ENCODE data around the gene MAP3K3.

MAP3K3 gene

GRCh38 chr17:63696381-63696961 lies 74.3 kb downstream of the MAP3K3 start:
- H3K27ac ChIP-seq (ENCODE audit: low read depth, low read length): peak overlapping the region; percentile 12
- no peaks in the 10 kb centered on the region for H3K27me3 ChIP-seq (ENCODE audit: control insufficient read depth in 1 of 2, insufficient read depth in 2 of 2, low read length in 2 of 2)
- no peak overlapping the region for H3K4me3 ChIP-seq (ENCODE audit: low read depth in 1 of 2, low read length in 2 of 2)
- H3K36me3 ChIP-seq (ENCODE audit: insufficient read depth, low read length): peaks cover 28% of the 10 kb centered on the region
- no peak overlapping the region for H3K9ac ChIP-seq (ENCODE audit: low read length)
- H3K9me3 ChIP-seq (ENCODE audit: low read length): no peaks in the 10 kb centered on the region
- peaks cover 12% of the 10 kb centered on the region for H3K4me1 ChIP-seq (ENCODE audit: insufficient read depth, low read length)

GRCh38 chr17:63697341-63698286 lies 75.4 kb downstream of the MAP3K3 start:
- no peaks in the 10 kb centered on the region for H3K9me3 ChIP-seq (ENCODE audit: low read length)
- H3K36me3 ChIP-seq (ENCODE audit: insufficient read depth, low read length): peaks cover 17% of the 10 kb centered on the region
- H3K4me3 ChIP-seq (ENCODE audit: low read depth in 1 of 2, low read length in 2 of 2): no peak overlapping the region
- peaks cover 14% of the 10 kb centered on the region for H3K4me1 ChIP-seq (ENCODE audit: insufficient read depth, low read length)
- H3K27ac ChIP-seq (ENCODE audit: low read depth, low read length): no peak overlapping the region
- H3K27me3 ChIP-seq (ENCODE audit: control insufficient read depth in 1 of 2, insufficient read depth in 2 of 2, low read length in 2 of 2): no peaks in the 10 kb centered on the region
- no peak overlapping the region for H3K9ac ChIP-seq (ENCODE audit: low read length)

GRCh38 chr17:63698381-63698885 lies 76.2 kb downstream of the MAP3K3 start:
- H3K36me3 ChIP-seq (ENCODE audit: insufficient read depth, low read length): peaks cover 17% of the 10 kb centered on the region
- H3K27ac ChIP-seq (ENCODE audit: low read depth, low read length): peak overlapping the region; percentile 73
- no peak overlapping the region for H3K4me3 ChIP-seq (ENCODE audit: low read depth in 1 of 2, low read length in 2 of 2)
- H3K4me1 ChIP-seq (ENCODE audit: insufficient read depth, low read length): peaks cover 14% of the 10 kb centered on the region
- H3K27me3 ChIP-seq (ENCODE audit: control insufficient read depth in 1 of 2, insufficient read depth in 2 of 2, low read length in 2 of 2): no peaks in the 10 kb centered on the region
- no peak overlapping the region for H3K9ac ChIP-seq (ENCODE audit: low read length)
- H3K9me3 ChIP-seq (ENCODE audit: low read length): no peaks in the 10 kb centered on the region

GRCh38 chr17:63698886-63699637 lies 76.8 kb downstream of the MAP3K3 start:
- H3K27me3 ChIP-seq (ENCODE audit: control insufficient read depth in 1 of 2, insufficient read depth in 2 of 2, low read length in 2 of 2): no peaks in the 10 kb centered on the region
- no peaks in the 10 kb centered on the region for H3K9me3 ChIP-seq (ENCODE audit: low read length)
- H3K27ac ChIP-seq (ENCODE audit: low read depth, low read length): peak overlapping the region; percentile 73
- peak overlapping the region in 1 of 2 donors; percentile 5 for H3K4me3 ChIP-seq (ENCODE audit: low read depth in 1 of 2, low read length in 2 of 2)
- no peak overlapping the region for H3K9ac ChIP-seq (ENCODE audit: low read length)
- H3K36me3 ChIP-seq (ENCODE audit: insufficient read depth, low read length): peaks cover 14% of the 10 kb centered on the region
- peaks cover 14% of the 10 kb centered on the region for H3K4me1 ChIP-seq (ENCODE audit: insufficient read depth, low read length)

GRCh38 chr17:63699638-63700527 lies 77.7 kb downstream of the MAP3K3 start, which contains the start of gene LIMD2:
Gene LIMD2 (minus strand): TSS chr17:63700125. CDS start chr17:63699298, 827 bp downstream.
- Histone ChIP-seq H3K4me3 (ENCODE audit: low read depth in 1 of 2, low read length in 2 of 2) (peak within 1 kb of the TSS; percentile 38 to 71), H3K27ac (ENCODE audit: low read depth, low read length) (peak within 1 kb of the TSS; percentile 80), H3K9ac (ENCODE audit: low read length) (no peak within 1 kb of the TSS), H3K36me3 (ENCODE audit: insufficient read depth, low read length) (peaks cover 14% of the 10 kb centered on the region), H3K27me3 (ENCODE audit: control insufficient read depth in 1 of 2, insufficient read depth in 2 of 2, low read length in 2 of 2) (no peaks in the 10 kb centered on the region), H3K9me3 (ENCODE audit: low read length) (no peaks in the 10 kb centered on the region), H3K4me1 (ENCODE audit: insufficient read depth, low read length) (peaks cover 8% of the 10 kb centered on the region)

GRCh38 chr17:63700528-63701455 lies 78.6 kb downstream of the MAP3K3 start:
- no peak overlapping the region for H3K9ac ChIP-seq (ENCODE audit: low read length)
- H3K36me3 ChIP-seq (ENCODE audit: insufficient read depth, low read length): peaks cover 18% of the 10 kb centered on the region
- H3K4me3 ChIP-seq (ENCODE audit: low read depth in 1 of 2, low read length in 2 of 2): peak overlapping the region; percentile 38 to 71
- peak overlapping the region; percentile 80 for H3K27ac ChIP-seq (ENCODE audit: low read depth, low read length)
- peaks cover 7% of the 10 kb centered on the region for H3K4me1 ChIP-seq (ENCODE audit: insufficient read depth, low read length)
- H3K9me3 ChIP-seq (ENCODE audit: low read length): no peaks in the 10 kb centered on the region
- H3K27me3 ChIP-seq (ENCODE audit: control insufficient read depth in 1 of 2, insufficient read depth in 2 of 2, low read length in 2 of 2): no peaks in the 10 kb centered on the region

GRCh38 chr17:63701456-63701820 lies 79.2 kb downstream of the MAP3K3 start:
- peak overlapping the region; percentile 80 for H3K27ac ChIP-seq (ENCODE audit: low read depth, low read length)
- H3K9ac ChIP-seq (ENCODE audit: low read length): no peak overlapping the region
- H3K9me3 ChIP-seq (ENCODE audit: low read length): no peaks in the 10 kb centered on the region
- H3K4me3 ChIP-seq (ENCODE audit: low read depth in 1 of 2, low read length in 2 of 2): peak overlapping the region in 1 of 2 donors; percentile 38
- no peaks in the 10 kb centered on the region for H3K27me3 ChIP-seq (ENCODE audit: control insufficient read depth in 1 of 2, insufficient read depth in 2 of 2, low read length in 2 of 2)
- peaks cover 7% of the 10 kb centered on the region for H3K4me1 ChIP-seq (ENCODE audit: insufficient read depth, low read length)
- H3K36me3 ChIP-seq (ENCODE audit: insufficient read depth, low read length): peaks cover 25% of the 10 kb centered on the region

- no peaks in the 10 kb centered on the region for H3K9me3 ChIP-seq (ENCODE audit: low read length)
- H3K9ac ChIP-seq (ENCODE audit: low read length): no peak overlapping the region
- no peaks in the 10 kb centered on the region for H3K27me3 ChIP-seq (ENCODE audit: control insufficient read depth in 1 of 2, insufficient read depth in 2 of 2, low read length in 2 of 2)
- no peak overlapping the region for H3K27ac ChIP-seq (ENCODE audit: low read depth, low read length)
- peaks cover 7% of the 10 kb centered on the region for H3K4me1 ChIP-seq (ENCODE audit: insufficient read depth, low read length)
- H3K36me3 ChIP-seq (ENCODE audit: insufficient read depth, low read length): peaks cover 25% of the 10 kb centered on the region
- no peak overlapping the region for H3K4me3 ChIP-seq (ENCODE audit: low read depth in 1 of 2, low read length in 2 of 2)
Measured at GRCh38 chr17:63701868-63702720, 79.9 kb downstream of the MAP3K3 start.

- no peaks in the 10 kb centered on the region for H3K9me3 ChIP-seq (ENCODE audit: low read length)
- peaks cover 7% of the 10 kb centered on the region for H3K4me1 ChIP-seq (ENCODE audit: insufficient read depth, low read length)
- no peak overlapping the region for H3K9ac ChIP-seq (ENCODE audit: low read length)
- no peak overlapping the region for H3K27ac ChIP-seq (ENCODE audit: low read depth, low read length)
- H3K36me3 ChIP-seq (ENCODE audit: insufficient read depth, low read length): peaks cover 25% of the 10 kb centered on the region
- H3K4me3 ChIP-seq (ENCODE audit: low read depth in 1 of 2, low read length in 2 of 2): no peak overlapping the region
- H3K27me3 ChIP-seq (ENCODE audit: control insufficient read depth in 1 of 2, insufficient read depth in 2 of 2, low read length in 2 of 2): no peaks in the 10 kb centered on the region
Measured at GRCh38 chr17:63702721-63703015, 80.5 kb downstream of the MAP3K3 start.
